HEK293T (cell line): ENCODE data around the gene ATAD2B.

Experiments
- CTCF ChIA-PET: fragments of 350-600 bp; formaldehyde crosslinking; extraction: SDS; loops from one replicate; lab custom pipeline; 2021; ENCODE audit warnings: antibody characterized with exemption, inconsistent platforms; lab: Yijun Ruan, JAX
- POLR2A ChIA-PET: fragments of 350-600 bp; formaldehyde crosslinking; extraction: SDS; loops from one replicate; lab custom pipeline; 2020; ENCODE audit warnings: antibody characterized with exemption, inconsistent platforms; lab: Yijun Ruan, JAX
- DNase-seq: peaks from one replicate; pipeline ENCODE4 v3.0.0; 2012; ENCODE audit warnings: mixed read lengths; ENCODE audit errors: extremely low spot score
- ARNT ChIP-seq: fragments of 450-650 bp; IDR thresholded peaks from 2 replicates; pipeline ENCODE4 v1.6.1; 2017; ENCODE audit warnings: mild to moderate bottlenecking
- BHLHE40 ChIP-seq: fragments of 450-650 bp; IDR thresholded peaks from 2 replicates; pipeline ENCODE4 v1.6.1; 2016; ENCODE audit warnings: mild to moderate bottlenecking, moderate library complexity, borderline replicate concordance
- CTBP1 ChIP-seq: fragments of 450-650 bp; IDR thresholded peaks from 2 replicates; pipeline ENCODE4 v1.6.1; 2016; ENCODE audit warnings: borderline replicate concordance
- ELF4 ChIP-seq: fragments of 450-650 bp; IDR thresholded peaks from 2 replicates; pipeline ENCODE4 v1.6.1; 2017; ENCODE audit warnings: antibody characterized with exemption
- FOXA1 ChIP-seq: fragments of 450-650 bp; IDR thresholded peaks from 2 replicates; pipeline ENCODE4 v1.6.1; 2016; ENCODE audit warnings: mild to moderate bottlenecking
- FOXK2 ChIP-seq: fragments of 450-650 bp; IDR thresholded peaks from 2 replicates; pipeline ENCODE4 v1.6.1; 2016; ENCODE audit warnings: mild to moderate bottlenecking
- FOXM1 ChIP-seq: fragments of 450-650 bp; IDR thresholded peaks from 2 replicates; pipeline ENCODE4 v1.6.1; 2017; ENCODE audit warnings: mild to moderate bottlenecking, borderline replicate concordance
- HDGF ChIP-seq: fragments of 450-650 bp; IDR thresholded peaks from 2 replicates; pipeline ENCODE4 v1.6.1; 2017; ENCODE audit warnings: antibody characterized with exemption, borderline replicate concordance
- L3MBTL2 ChIP-seq: fragments of 450-650 bp; conservative IDR thresholded peaks from 2 replicates; pipeline ENCODE4 v1.6.1; 2016; ENCODE audit warnings: mild to moderate bottlenecking
- LEF1 ChIP-seq: fragments of 450-650 bp; IDR thresholded peaks from 2 replicates; pipeline ENCODE4 v1.6.1; 2017; ENCODE audit warnings: mild to moderate bottlenecking, borderline replicate concordance
- NFRKB ChIP-seq: fragments of 450-650 bp; IDR thresholded peaks from 2 replicates; pipeline ENCODE4 v1.6.1; 2016; ENCODE audit warnings: mild to moderate bottlenecking, moderate library complexity
- SP1 ChIP-seq: fragments of 450-650 bp; IDR thresholded peaks from 2 replicates; pipeline ENCODE4 v1.6.1; 2017
- SUZ12 ChIP-seq: fragments of 450-650 bp; IDR thresholded peaks from 2 replicates; pipeline ENCODE4 v1.6.1; 2016; ENCODE audit warnings: mild to moderate bottlenecking
- TARDBP ChIP-seq: fragments of 450-650 bp; IDR thresholded peaks from 2 replicates; pipeline ENCODE4 v1.6.1; 2016
- ZNF384 ChIP-seq: fragments of 450-650 bp; IDR thresholded peaks from 2 replicates; pipeline ENCODE4 v1.6.1; 2016
- TF ChIP-seq, protein P1 (sequence below): fragments of 450-650 bp; IDR thresholded peaks from 2 replicates; pipeline ENCODE4 v1.6.1; 2016

The ATAD2B gene

DNA sequence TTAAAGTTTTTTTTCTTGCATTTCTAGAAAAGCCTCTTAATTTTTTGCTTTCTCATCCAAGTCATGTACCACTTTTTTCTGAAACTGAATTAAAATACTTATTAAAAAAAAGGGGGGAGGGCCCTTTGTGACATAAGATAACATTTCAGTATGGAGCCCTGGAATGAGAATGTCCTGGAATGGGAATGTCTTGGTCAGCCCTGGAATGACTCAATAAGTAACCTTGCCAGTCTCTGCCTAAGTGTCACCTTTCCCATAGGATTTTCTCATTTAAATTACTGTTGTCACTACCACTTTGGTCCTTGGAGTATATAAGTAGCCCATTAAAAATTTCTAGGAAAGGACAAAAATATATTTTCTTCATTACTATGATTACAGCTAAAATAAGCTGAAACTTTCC lies 18.1 kb upstream of the ATAD2B start:
- ChIA-PET CTCF (interaction anchor here (1.2 kb wide), 1 partner anchor 18 kb away, joined by 5 read pairs; the partner anchor contains the start of gene ATAD2B), POLR2A (interaction anchor here (1.3 kb wide), 1 partner anchor 17 kb away, joined by 3 read pairs; no protein-coding TSS in a partner anchor)
- no peak for DNase-seq
- TF ChIP-seq TARDBP = no peak
- no peak for TF ChIP-seq FOXK2
- no peak for TF ChIP-seq FOXM1
- TF ChIP-seq NFRKB = no peak
- TF ChIP-seq CTBP1 = no peak

DNA sequence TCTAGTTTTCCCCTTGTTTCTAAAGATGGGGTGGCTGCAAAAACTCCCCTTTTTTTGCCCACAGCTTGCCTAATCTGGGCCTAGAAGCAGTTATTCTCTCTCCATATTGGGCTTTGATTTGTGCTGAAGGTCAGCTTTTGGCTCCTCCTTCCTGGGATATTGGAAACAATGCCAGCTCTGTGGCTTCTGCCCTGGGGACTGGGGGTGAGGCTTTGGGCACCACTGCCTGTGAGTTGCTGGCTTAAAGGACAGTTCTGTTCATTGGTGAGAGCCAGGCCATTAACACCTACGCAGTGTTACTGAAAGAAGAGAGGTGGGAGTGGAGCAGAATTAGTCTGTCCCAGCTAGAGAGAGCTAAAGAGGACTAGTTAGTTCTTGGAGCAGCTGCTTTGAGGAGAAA lies 17.6 kb upstream of the ATAD2B start:
- ChIA-PET CTCF (interaction anchor here (1.2 kb wide), 1 partner anchor 18 kb away, joined by 5 read pairs; the partner anchor contains the start of gene ATAD2B), POLR2A (interaction anchor here (1.3 kb wide), 1 partner anchor 16 kb away, joined by 3 read pairs; no protein-coding TSS in a partner anchor)
- TF ChIP-seq BHLHE40 (no peak), ZNF384 (no peak), SP1 (no peak), ARNT (no peak), LEF1 (no peak), L3MBTL2 (no peak), FOXA1 (no peak), CTBP1 (no peak), TARDBP (no peak)
- no peak for DNase-seq

DNA sequence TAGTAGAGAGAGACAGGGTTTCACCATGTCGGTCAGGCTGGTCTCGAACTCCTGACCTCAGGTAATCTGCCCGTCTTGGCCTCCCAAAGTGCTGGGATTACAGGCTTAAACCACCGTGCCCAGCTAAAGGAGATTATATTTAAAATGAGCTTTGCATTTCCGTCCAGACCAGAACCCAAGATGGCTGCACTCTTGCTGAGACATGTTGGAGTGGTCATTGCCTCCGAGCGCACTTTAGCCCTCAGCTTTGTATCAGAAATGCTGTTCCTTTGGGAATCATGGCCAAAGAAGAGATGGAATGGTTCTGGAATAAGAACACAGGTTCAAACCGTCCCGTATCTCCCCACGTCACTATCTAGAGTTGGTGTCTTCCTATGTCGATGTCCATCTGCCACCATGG lies 16.7 kb upstream of the ATAD2B start:
- ChIA-PET CTCF (interaction anchor here (5.7 kb wide), 1 partner anchor 18 kb away, joined by 27 read pairs; the partner anchor contains the start of gene ATAD2B), POLR2A (no interaction called here)
- no peak for DNase-seq
- TF ChIP-seq NFRKB = no peak
- TF ChIP-seq CTBP1 = no peak
- no peak for TF ChIP-seq ZNF384
- no peak for TF ChIP-seq TARDBP
- no peak for TF ChIP-seq LEF1
- no peak for TF ChIP-seq ARNT
- TF ChIP-seq FOXK2 = no peak
- TF ChIP-seq BHLHE40 = no peak
- no peak for TF ChIP-seq HDGF
- no peak for TF ChIP-seq SUZ12

DNA sequence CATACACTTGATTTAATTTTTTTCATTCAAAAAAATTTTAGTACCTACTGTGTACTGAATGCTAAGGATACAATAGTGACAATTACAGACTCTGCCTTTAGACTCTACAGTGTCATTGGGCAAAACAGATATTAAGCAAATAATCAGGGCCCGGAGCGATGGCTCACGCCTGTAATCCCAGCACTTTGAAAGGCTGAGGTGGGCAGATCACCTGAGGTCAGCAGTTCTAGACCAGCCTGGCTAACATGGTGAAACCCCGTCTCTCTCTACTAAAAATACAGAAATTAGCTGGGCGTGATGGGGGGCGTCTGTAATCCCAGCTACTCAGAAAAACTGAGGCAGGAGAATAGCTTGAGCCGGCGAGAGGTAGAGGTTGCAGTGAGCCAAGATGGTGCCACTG lies 14.7 kb upstream of the ATAD2B start:
- DNase-seq = no peak
- no peak for TF ChIP-seq LEF1
- TF ChIP-seq BHLHE40 = no peak
- no peak for TF ChIP-seq CTBP1
- no peak for TF ChIP-seq ELF4
- TF ChIP-seq NFRKB = no peak
- TF ChIP-seq HDGF = no peak
- TF ChIP-seq SUZ12 = no peak
- no peak for TF ChIP-seq FOXA1
- no peak for TF ChIP-seq TARDBP
- TF ChIP-seq SP1 = no peak
- TF ChIP-seq, protein P1, sequence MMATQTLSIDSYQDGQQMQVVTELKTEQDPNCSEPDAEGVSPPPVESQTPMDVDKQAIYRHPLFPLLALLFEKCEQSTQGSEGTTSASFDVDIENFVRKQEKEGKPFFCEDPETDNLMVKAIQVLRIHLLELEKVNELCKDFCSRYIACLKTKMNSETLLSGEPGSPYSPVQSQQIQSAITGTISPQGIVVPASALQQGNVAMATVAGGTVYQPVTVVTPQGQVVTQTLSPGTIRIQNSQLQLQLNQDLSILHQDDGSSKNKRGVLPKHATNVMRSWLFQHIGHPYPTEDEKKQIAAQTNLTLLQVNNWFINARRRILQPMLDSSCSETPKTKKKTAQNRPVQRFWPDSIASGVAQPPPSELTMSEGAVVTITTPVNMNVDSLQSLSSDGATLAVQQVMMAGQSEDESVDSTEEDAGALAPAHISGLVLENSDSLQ = no peak
- TF ChIP-seq L3MBTL2 = no peak
- ChIA-PET POLR2A (interaction anchor here (2.7 to 4.5 kb wide), 2 partner anchors 15 to 105 kb away, joined by 12 to 80 read pairs; partner anchors contain the start of genes ATAD2B and WDCP), CTCF (interaction anchor here (0.7 to 5.7 kb wide), 2 partner anchors 16 to 192 kb away, joined by 3 to 27 read pairs; partner anchors contain the start of gene ATAD2B)

DNA sequence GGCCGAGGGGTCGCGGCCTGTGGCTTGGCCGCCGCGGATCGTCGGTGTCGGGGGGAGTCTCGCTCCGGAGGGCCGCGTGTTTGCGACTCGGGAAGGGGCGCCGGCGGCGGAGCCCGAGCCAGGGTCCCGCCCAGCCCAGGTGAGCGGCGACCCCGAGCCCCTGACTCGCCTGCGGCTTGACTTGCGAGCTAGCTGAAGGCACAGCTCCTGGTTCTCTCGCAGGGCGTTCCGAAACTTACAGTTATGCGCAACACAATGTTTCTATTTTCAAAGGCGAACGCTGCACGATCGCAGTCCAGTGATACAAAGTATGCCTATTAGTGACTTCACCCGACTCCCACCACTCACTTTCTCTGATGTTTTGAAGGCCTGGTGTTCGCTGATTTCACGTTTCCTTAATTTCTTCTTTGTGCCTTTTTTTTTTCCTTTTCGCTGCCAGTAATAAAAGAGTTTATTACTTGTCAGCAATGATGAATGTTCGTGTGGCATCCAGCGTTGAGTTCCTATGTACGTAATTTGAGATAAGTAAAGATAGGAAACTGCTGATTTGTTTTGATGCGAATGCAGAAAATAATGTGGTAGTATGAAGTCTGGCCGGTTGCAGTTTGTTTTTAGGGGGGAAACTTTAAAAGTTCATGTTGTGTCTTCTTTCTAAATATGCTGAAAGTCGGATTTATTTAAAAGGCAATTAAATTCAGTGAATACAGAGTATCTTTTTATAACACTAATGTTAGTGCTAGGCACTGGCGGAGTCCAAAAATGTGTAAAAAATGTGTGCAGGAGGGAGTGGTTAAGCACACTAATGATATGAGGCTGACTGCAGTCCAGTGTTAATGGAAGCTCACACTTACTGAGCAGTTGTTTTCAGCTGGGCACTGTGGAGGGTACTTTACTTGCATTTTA lies 14.0 kb upstream of the ATAD2B start:
- DNase-seq = peak; percentile 46
- CTCF ChIA-PET = interaction anchor here (5.7 kb wide), 1 partner anchor 15 kb away, joined by 27 read pairs; the partner anchor contains the start of gene ATAD2B
- POLR2A ChIA-PET = interaction anchor here (0.7 to 4.5 kb wide), 5 partner anchors 10 to 143 kb away, joined by 3 to 80 read pairs (median 6); partner anchors contain the start of genes ATAD2B, SF3B6, TP53I3 and WDCP
- TF ChIP-seq CTBP1 (peak; percentile 59; the same call in 1 of the 2 replicates), SP1 (no peak), ELF4 (no peak), L3MBTL2 (no peak), ZNF384 (peak; percentile 88)
- TF ChIP-seq, protein P1 = peak; percentile 94

DNA sequence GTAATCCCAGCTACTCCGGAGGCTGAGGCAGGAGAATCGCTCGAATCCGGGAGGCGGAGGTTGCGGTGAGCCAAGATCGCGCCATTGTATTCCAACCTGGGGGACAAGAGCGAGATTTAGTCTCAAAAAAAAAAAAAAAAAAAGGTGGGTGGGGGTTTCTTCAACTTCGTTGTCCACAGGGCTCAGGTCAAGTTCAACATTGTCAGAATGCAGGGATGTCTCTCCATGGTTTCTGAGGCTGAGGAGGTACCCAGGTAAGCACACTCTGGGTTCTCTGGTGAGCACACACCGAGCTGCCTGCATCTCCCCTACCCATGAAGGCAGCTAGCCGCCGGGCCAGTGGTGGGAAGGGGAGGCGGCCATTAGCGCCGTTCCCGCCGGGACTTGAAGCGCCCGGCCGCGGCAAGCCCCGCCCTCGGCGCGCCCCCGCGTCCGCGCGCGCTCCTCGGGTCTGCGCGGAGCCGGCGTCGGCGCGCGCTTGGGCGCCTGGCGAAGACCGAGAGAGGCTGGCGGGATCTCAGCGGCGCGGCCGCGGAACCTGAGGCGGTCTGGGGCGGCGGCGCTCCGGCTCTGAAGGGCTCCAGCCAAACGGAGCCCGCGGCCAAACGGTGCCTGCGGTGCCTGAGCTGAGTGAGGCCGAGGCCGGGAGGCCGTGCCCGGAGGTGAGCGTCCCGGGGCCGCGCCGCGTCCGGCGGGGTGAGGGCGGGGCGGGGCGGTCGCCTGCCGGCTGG lies 13.2 kb upstream of the ATAD2B start, which contains the start of gene UBXN2A:
UBXN2A (plus strand) TSS at position 477 of the 731 bp plus-strand sequence. CDS start 17,852 bp downstream, outside the sequence.
- ChIA-PET POLR2A (interaction anchor here (0.7 to 4.5 kb wide), 6 partner anchors 9 to 144 kb away, joined by 3 to 80 read pairs (median 6); partner anchors contain the start of genes ATAD2B, SF3B6, TP53I3 and WDCP), CTCF (interaction anchor here (5.7 kb wide), 1 partner anchor 14 kb away, joined by 27 read pairs; the partner anchor contains the start of gene ATAD2B)
- DNase-seq = peak; percentile 87
- TF ChIP-seq FOXA1 = no peak
- no peak for TF ChIP-seq TARDBP
- TF ChIP-seq HDGF = no peak
- peak; percentile 53; the same call in 1 of the 2 replicates for TF ChIP-seq LEF1
- TF ChIP-seq L3MBTL2 = peak; percentile 51
- TF ChIP-seq FOXM1 = no peak
- no peak for TF ChIP-seq BHLHE40
- TF ChIP-seq ZNF384 = peak; percentile 51; the same call in 1 of the 2 replicates
